GM19239 (cell line): Measurements from ENCODE around the gene GAD1.

Source experiments
- DNase-seq: peaks from one replicate; pipeline ENCODE4 v3.0.0; 2011; ENCODE audit warnings: low spot score; ENCODE audit not compliant: insufficient read length
- FAIRE-seq: peaks from 2 replicates; lab custom pipeline; 2011; peaks lifted over from hg19 to GRCh38; lab: Jason Lieb, UNC

The GAD1 gene

DNA sequence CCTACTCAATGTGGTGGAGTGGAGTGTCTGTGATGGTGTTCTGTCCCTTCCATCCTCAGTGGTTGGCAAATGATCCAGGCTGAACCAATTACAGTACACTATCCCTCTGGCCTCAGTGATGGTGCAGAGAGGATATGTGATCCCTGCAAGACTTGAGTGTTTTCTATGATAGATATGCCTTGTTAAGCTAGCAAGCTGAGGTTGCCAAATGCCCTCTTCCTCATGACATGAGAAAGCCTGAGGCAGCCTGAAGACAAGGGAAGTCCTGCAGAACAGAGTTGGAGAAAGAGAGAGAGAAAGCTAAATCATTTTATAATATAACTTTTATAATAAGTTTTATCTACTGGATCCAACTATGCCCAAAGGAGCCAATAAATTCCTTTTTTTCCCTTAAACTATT is 70.8 kb downstream of the GAD1 start:
- FAIRE-seq (no peak), DNase-seq (no peak)

DNA sequence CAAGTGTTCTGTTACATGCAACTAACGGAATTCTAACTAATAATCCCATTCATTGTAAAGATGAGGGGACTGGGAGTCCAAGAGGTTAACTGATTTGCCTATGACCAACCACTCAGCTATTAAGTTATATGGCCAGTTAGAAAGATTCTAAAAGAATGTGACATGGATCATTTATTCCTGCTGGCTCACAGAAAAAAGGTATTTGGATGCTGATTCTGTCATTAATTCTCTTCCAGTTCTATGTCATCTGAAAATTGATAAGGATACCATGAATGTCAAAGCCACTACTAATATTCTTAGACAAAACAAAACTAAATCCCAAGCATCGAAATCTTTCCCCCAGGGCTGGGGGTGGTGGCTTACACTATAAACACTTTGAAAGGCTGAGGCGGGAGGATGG is 71.2 kb downstream of the GAD1 start:
- FAIRE-seq, result no peak
- no peak for DNase-seq

DNA sequence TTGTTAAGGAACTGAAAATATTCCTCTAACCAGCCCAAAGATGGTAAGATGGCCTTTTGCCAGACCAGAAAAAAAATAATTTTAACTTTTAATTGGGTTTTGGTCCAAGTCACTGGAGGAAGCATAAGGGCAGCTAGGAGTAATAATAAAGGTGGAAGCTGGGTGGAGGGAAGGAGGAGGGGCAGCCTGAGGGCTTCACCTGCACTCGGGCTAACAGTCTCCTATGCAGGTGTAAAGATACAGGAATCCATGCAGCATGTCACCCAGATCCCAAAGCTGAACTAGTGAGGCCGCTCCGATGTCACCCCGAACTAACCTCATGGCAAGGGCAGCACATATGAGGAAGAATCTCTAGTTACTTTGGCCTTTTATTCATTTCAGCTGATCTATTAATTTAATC is 75.2 kb downstream of the GAD1 start:
- no peak for FAIRE-seq

DNA sequence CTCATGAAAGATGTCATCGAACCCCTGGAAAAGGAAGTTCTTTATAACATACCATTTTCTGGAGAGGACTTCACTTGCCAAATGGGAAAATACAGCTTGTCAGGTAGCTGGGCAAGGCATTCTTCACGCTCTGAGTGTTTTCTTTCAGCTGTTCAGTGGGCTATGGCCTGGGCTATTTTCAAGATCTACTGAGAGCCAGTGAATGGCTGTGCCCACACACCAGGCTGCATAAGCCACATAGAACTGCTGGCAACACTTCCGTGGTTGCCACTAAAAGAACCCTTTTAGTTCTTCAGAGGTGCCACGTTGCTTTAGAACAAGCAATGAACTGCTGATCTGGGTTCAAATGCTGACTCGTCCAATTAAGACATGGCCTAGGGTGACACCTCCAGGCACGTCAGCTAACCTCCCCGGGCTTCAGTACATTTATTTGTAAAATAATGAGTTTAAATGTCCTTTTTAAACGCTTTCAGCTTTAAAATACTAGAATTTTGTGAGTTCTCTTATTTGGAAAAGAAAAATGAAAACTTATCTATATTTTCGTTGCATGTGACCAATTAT is 75.8 kb downstream of the GAD1 start:
- FAIRE-seq (no peak), DNase-seq (no peak)

More for the DNA sequence above, 75.2 kb downstream of the GAD1 start:
- no peak for DNase-seq

DNA sequence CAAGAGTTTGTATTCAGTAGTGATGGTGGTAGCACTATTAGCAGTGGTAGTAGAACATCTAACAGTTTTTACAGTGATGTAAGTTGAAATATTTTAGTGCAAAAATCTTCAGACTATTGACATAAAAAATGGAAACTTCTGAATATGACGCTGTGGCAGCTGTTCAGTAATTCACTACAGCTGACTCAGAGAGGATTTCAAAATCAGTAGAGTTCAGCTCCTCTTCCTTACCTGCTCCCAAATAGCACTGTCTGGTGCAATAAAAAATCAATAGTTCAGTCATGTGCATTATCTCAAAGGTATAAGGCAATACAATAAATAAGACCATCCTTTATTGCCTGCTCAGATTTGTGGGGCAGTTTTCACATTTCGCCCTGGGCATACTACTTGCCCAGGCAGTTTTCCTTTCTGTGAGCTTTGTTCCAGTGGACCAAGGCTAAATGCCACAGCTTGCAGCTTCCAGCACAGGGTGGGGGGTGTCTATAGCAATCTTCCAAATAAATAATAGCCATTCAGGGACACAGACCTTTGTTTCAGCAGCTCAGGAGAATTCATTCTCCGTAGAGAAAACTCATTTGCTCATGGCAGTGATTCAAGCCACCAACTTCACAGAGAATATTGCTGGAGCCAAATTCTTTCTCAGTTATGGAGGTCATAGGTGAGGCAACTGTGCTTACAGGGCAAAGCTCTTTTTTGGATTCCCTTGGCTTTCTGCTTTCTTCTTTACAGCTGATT is 78.5 kb downstream of the GAD1 start:
- FAIRE-seq (no peak), DNase-seq (no peak)

DNA sequence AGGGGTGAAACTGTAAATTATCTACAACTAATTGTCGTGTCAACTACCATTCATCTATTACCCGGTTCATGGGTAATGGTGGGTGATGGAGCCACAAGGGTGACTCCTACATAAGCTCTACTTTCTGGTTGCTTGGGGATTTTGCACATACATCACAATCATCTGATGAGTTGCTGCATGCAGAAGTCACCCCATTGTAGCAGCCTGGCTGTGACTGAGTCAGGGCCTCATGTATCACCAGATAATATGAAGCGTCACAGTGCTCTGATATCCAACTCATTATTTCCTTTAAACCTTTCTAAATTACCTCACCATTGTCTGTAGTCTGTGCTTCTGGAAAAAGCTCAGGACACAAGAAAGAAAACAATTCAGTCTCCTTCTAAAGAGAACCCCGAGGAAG is 79.9 kb downstream of the GAD1 start:
- FAIRE-seq (no peak), DNase-seq (no peak)

DNA sequence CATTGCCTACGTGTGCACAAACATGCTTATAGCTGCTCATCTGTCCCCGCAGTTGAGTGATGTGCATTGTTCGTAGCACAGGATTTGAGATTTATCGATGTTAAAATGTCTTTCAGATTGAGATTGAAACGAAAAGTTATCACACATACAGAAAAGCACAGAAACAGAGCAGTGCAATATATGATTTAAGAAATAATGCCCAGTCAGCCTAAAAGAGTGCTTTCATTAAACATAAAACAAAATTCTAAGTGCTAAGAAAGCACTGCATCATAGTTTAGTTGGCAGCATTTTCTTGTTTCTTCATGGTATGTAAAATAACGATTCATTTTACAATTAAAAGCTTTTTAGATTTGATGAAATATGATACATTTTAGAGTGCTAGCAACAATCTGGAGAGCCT is 80.4 kb downstream of the GAD1 start:
- no peak for DNase-seq
- FAIRE-seq, result no peak

DNA sequence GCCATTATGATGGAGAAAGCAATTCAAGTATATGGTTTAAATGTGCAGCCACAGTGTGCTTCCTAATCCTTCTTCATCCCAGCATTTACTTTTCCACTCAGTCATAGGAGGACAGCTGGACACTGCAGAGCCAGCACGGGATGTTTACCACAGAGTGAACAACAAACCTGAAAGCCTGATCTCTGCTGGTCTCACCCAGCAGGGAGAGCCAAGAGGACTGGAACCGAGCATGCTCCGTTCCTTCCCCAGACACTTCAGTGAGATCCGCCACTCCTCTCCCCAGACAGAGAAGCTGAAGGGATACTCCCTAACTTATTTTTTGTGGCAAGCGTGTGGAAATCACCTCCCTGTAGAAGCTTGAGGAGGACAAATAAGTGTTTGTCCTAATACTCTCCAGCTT is 89.2 kb downstream of the GAD1 start:
- DNase-seq, result no peak
- FAIRE-seq, result no peak
